IMR-90 (cell line): ENCODE data around the gene LRTM1. TPM values are rescaled to one million over a fixed set of nuclear protein-coding genes. Genes with fewer than 3 reads are reported as not detected.
A peak's percentile ranks its signal among the peaks of the same experiment; 100 is the strongest.

ENCODE experiments used
- ATAC-seq: fragments of 200-7000 bp; cut with Tn5 transposase; 2 replicates; pipeline ENCODE4 v1.9.1; 2020; ENCODE audit warnings: low read depth, mild to moderate bottlenecking, moderate library complexity
- BruUV-seq: library from RNA; stranded (reverse); fragments of 400-500 nt; replicated peaks from 2 replicates; lab custom pipeline; 2021; lab: Mats Ljungman, UMichigan
- CTCF ChIA-PET: fragments of 300-600 bp; formaldehyde crosslinking; extraction: SDS; loops from one replicate; lab custom pipeline; 2021; ENCODE audit warnings: antibody characterized with exemption; lab: Yijun Ruan, JAX
- POLR2A ChIA-PET: fragments of 300-600 bp; sonication (Branson Sonifier 250); formaldehyde crosslinking; loops from one replicate; lab custom pipeline; 2022; ENCODE audit warnings: antibody characterized with exemption; ENCODE audit not compliant: unreplicated experiment; lab: Charles Lee
- DNase-seq: peaks from one replicate; pipeline ENCODE4 v3.0.0; 2013
- H2AFZ ChIP-seq: replicated peaks from 2 replicates; pipeline ENCODE3; 2013; ENCODE audit warnings: low read length, mild to moderate bottlenecking; ENCODE audit not compliant: poor library complexity
- H2AK5ac ChIP-seq: 2 replicates; pipeline ENCODE4 v1.6.1; 2013; ENCODE audit warnings: low read depth, low read length, inconsistent platforms
- H2AK9ac ChIP-seq: replicated peaks from 2 replicates; pipeline ENCODE3; 2013; ENCODE audit warnings: mild to moderate bottlenecking, low read depth, low read length, moderate library complexity; ENCODE audit not compliant: poor library complexity
- H2BK120ac ChIP-seq: 2 replicates; pipeline ENCODE4 v1.6.1; 2013; ENCODE audit warnings: low read depth, low read length, inconsistent platforms
- H2BK15ac ChIP-seq: 3 replicates; pipeline ENCODE4 v1.6.1; 2013; ENCODE audit warnings: low read depth, low read length, inconsistent platforms
- H2BK20ac ChIP-seq: 2 replicates; pipeline ENCODE4 v1.6.1; 2013; ENCODE audit warnings: low read depth, mild to moderate bottlenecking, inconsistent platforms, low read length, moderate library complexity
- H2BK5ac ChIP-seq: 2 replicates; pipeline ENCODE4 v1.6.1; 2013; ENCODE audit warnings: mild to moderate bottlenecking, low read depth, low read length, inconsistent platforms; ENCODE audit not compliant: poor library complexity, severe bottlenecking
- H3K14ac ChIP-seq: replicated peaks from 2 replicates; pipeline ENCODE4 v1.6.1; 2013; ENCODE audit warnings: low read depth, low read length, inconsistent platforms
- H3K18ac ChIP-seq: 2 replicates; pipeline ENCODE4 v1.6.1; 2013; ENCODE audit warnings: low read depth, low read length, control low read depth
- H3K23ac ChIP-seq: 2 replicates; pipeline ENCODE4 v1.6.1; 2013; ENCODE audit warnings: low read depth, low read length, inconsistent platforms
- H3K27ac ChIP-seq: 2 replicates; pipeline ENCODE4 v1.5.1; 2013; ENCODE audit warnings: mild to moderate bottlenecking, control low read depth, low read length; ENCODE audit not compliant: insufficient read depth
- H3K27me3 ChIP-seq: 2 replicates; pipeline ENCODE4 v1.6.1; 2013; ENCODE audit warnings: low read length; ENCODE audit not compliant: control insufficient read depth, insufficient read depth
- H3K36me3 ChIP-seq: 2 replicates; pipeline ENCODE4 v1.6.1; 2013; ENCODE audit warnings: low read length, mixed read lengths; ENCODE audit not compliant: control insufficient read depth, insufficient read depth
- H3K4ac ChIP-seq: 2 replicates; pipeline ENCODE4 v1.6.1; 2013; ENCODE audit warnings: low read depth, low read length, inconsistent platforms
- H3K4me1 ChIP-seq: 2 replicates; pipeline ENCODE4 v1.6.1; 2013; ENCODE audit warnings: low read length, mixed read lengths; ENCODE audit not compliant: control insufficient read depth, insufficient read depth
- H3K4me2 ChIP-seq: 2 replicates; pipeline ENCODE4 v1.6.1; 2013; ENCODE audit warnings: low read depth, mild to moderate bottlenecking, control low read depth, low read length, moderate library complexity
- H3K4me3 ChIP-seq: 2 replicates; pipeline ENCODE4 v1.5.1; 2013; ENCODE audit warnings: low read depth, mild to moderate bottlenecking, control low read depth, low read length, moderate library complexity; ENCODE audit not compliant: insufficient read depth
- H3K56ac ChIP-seq: 2 replicates; pipeline ENCODE4 v1.6.1; 2013; ENCODE audit warnings: low read length, inconsistent platforms; ENCODE audit not compliant: insufficient read depth; ENCODE audit errors: extremely low read depth
- H3K79me1 ChIP-seq, 2 experiments: 2 replicates each; pipeline ENCODE4 v1.6.1; 2013; ENCODE audit warnings: low read length in 2 of 2, inconsistent platforms in 1 of 2, low read depth in 1 of 2
- H3K9ac ChIP-seq: 2 replicates; pipeline ENCODE4 v1.6.1; 2013; ENCODE audit warnings: low read depth, low read length, control low read depth
- H3K9me1 ChIP-seq: 2 replicates; pipeline ENCODE4 v1.6.1; 2013; ENCODE audit warnings: low read length, inconsistent platforms; ENCODE audit not compliant: insufficient read depth
- H3K9me3 ChIP-seq: 2 replicates; pipeline ENCODE4 v1.6.1; 2013; ENCODE audit warnings: low read length; ENCODE audit not compliant: control insufficient read depth, insufficient read depth
- H4K20me1 ChIP-seq: 2 replicates; pipeline ENCODE4 v1.6.1; 2013; ENCODE audit warnings: low read length, inconsistent platforms; ENCODE audit not compliant: insufficient read depth
- H4K5ac ChIP-seq: 2 replicates; pipeline ENCODE4 v1.6.1; 2013; ENCODE audit warnings: mild to moderate bottlenecking, low read depth, low read length, control low read depth
- H4K8ac ChIP-seq, 2 experiments: 2 replicates each; pipeline ENCODE4 v1.6.1; 2013; ENCODE audit warnings: low read depth in 2 of 2, low read length in 2 of 2, control low read depth in 1 of 2, inconsistent platforms in 1 of 2
- H4K91ac ChIP-seq: 2 replicates; pipeline ENCODE4 v1.6.1; 2013; ENCODE audit warnings: low read depth, low read length, inconsistent platforms; ENCODE audit not compliant: insufficient read depth
- BHLHE40 ChIP-seq: fragments of 150-350 bp; IDR thresholded peaks from 2 replicates; pipeline ENCODE4 v1.6.1; 2016; ENCODE audit warnings: mild to moderate bottlenecking, low read depth, low read length
- MAFK ChIP-seq: IDR thresholded peaks from 2 replicates; pipeline ENCODE4 v1.6.1; 2012; ENCODE audit warnings: low read depth, low read length, improper control_type of control experiment
- USF2 ChIP-seq: fragments of 150-350 bp; IDR thresholded peaks from 2 replicates; pipeline ENCODE4 v1.6.1; 2017; ENCODE audit warnings: mild to moderate bottlenecking, antibody characterized with exemption, low read length, low read depth
- WGBS, 2 experiments: methylation state at CpG; one replicate each; pipeline versions ENCODE4 v1.1.5 to v1.1.7; 2013; ENCODE audit warnings: missing lambda C conversion rate in 2 of 2; ENCODE audit not compliant: insufficient read length in 1 of 2; ENCODE audit errors: extremely low coverage in 2 of 2; 5-methylcytosine and 5-hydroxymethylcytosine counted together
- dilution Hi-C: fragments of 300-500 bp; cut with HindIII; formaldehyde crosslinking; loops from one replicate; pipeline ENCODE4 v1.14.3; 2018; ENCODE audit warnings: low sequenced_read_pairs; ENCODE audit not compliant: unreplicated experiment
- in situ Hi-C: fragments of 300-500 bp; cut with MboI; formaldehyde crosslinking; loops from 3 replicates; pipeline ENCODE4 v1.14.3; 2019; ENCODE audit warnings: low sequenced_read_pairs, inconsistent platforms, mixed read lengths
- intact Hi-C: fragments of 100-400 bp; cut with micrococcal nuclease; formaldehyde crosslinking; loops from 2 replicates; pipeline ENCODE4 v1.10.0; 2022
- polyA plus RNA-seq, 3 experiments: library from polyadenylated mRNA; depleted of rRNA; stranded (reverse); fragments of >200 nt; gene quantifications; 2 replicates each; pipeline ENCODE4 v1.2.3, GENCODE V29; 2012; ENCODE audit warnings: low replicate concordance in 1 of 3
- total RNA-seq: library from RNA; depleted of rRNA; stranded (reverse); fragments of >200 nt; gene quantifications from 2 replicates; pipeline ENCODE4 v1.2.3, GENCODE V29; 2012

Gene LRTM1
- total and polyA plus RNA-seq, 2 of the 4 experiments (the other 2 are of a cell fraction), result not detected

DNA sequence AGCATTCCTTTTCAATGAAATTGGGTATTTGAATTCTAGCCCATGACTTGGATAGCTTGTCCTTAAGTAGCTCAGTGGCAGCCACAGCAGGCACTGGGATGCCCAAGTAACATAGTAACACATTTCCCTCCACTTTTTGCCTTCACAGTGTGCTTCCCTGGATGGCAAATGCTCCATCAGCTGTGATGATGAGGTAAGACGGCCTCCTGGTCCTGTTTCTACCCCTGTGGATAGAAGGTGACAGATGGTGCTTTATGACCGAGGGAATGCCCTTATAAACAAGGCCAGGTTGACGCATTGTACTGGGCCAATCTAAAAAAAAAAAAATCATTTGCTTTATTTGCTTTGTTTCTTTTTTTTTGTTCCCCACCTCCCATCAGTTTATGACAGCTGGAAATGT lies 41.8 kb upstream of the LRTM1 start:
- no TSS peak for BruUV-seq
- H3K23ac ChIP-seq, result peak overlapping the region; percentile 76; the same call in 1 of the 2 replicates
- DNase-seq (no peak), ATAC-seq (no peak)
- peak overlapping the region; percentile 83 for H2AK9ac ChIP-seq
- peak overlapping the region; percentile 58 for H3K27ac ChIP-seq
- CTCF ChIA-PET, result interaction anchor here (1.2 to 1.5 kb wide), 2 partner anchors 11 to 40 kb away, joined by 3 read pairs; no protein-coding TSS in a partner anchor
- H3K9ac ChIP-seq, result no peak overlapping the region
- dilution Hi-C loops, result no loop called here
- H3K4me3 ChIP-seq, result no peak overlapping the region
- peak overlapping the region; percentile 76 for H3K18ac ChIP-seq
- H2BK15ac ChIP-seq, result peak overlapping the region; percentile 92; the same call in 2 of the 3 replicates
- H3K79me1 ChIP-seq, result no peaks in the 10 kb centered on the region; a peak in 1 of 4 replicates
- H3K9me3 ChIP-seq, result no peaks in the 10 kb centered on the region
- H3K27me3 ChIP-seq, result no peaks in the 10 kb centered on the region
- H2BK120ac ChIP-seq, result peak overlapping the region; percentile 94
- no peak overlapping the region for H2AFZ ChIP-seq
- H3K9me1 ChIP-seq, result peaks cover 28% of the 10 kb centered on the region
- H3K56ac ChIP-seq, result no peak overlapping the region
- peak overlapping the region; percentile 81 for H2AK5ac ChIP-seq
- peak overlapping the region; percentile 61 for H3K14ac ChIP-seq
- peaks cover 33% of the 10 kb centered on the region for H3K4me1 ChIP-seq
- peak overlapping the region; percentile 73 for H2BK5ac ChIP-seq
- peak overlapping the region; percentile 92 for H4K5ac ChIP-seq
- no peaks in the 10 kb centered on the region for H3K36me3 ChIP-seq
- POLR2A ChIA-PET, result no interaction called here
- H4K20me1 ChIP-seq, result no peaks in the 10 kb centered on the region
- H4K8ac ChIP-seq, result peak overlapping the region; percentile 49 to 51; a peak in 3 of 4 replicates
- peak overlapping the region; percentile 84 for H4K91ac ChIP-seq
- H3K4ac ChIP-seq, result peak overlapping the region; percentile 91
- WGBS, 2 experiments, result no CpG with 5 or more reads among the region's 3 CpGs
- no peak overlapping the region for H3K4me2 ChIP-seq
- in situ Hi-C loops, result no loop called here
- H2BK20ac ChIP-seq, result peak overlapping the region; percentile 90
- intact Hi-C loops, result loop anchor here (5.0 kb wide), 1 partner anchor 198 kb away; no protein-coding TSS in a partner anchor
- TF ChIP-seq MAFK (no peak), USF2 (no peak), BHLHE40 (no peak)
